IMR-90 (cell line): ENCODE results near the gene MLLT1. TPM values are rescaled to one million over a fixed set of nuclear protein-coding genes. Genes with fewer than 3 reads are reported as not detected.

Experiments used
- ATAC-seq: fragments of 200-7000 bp; cut with Tn5 transposase; 2 replicates; pipeline ENCODE4 v1.9.1; 2020; ENCODE audit warnings: low read depth, mild to moderate bottlenecking, moderate library complexity
- BruUV-seq: library from RNA; stranded (reverse); fragments of 400-500 nt; replicated peaks from 2 replicates; lab custom pipeline; 2021; lab: Mats Ljungman, UMichigan
- CTCF ChIA-PET: fragments of 300-600 bp; formaldehyde crosslinking; extraction: SDS; loops from one replicate; lab custom pipeline; 2021; ENCODE audit warnings: antibody characterized with exemption; lab: Yijun Ruan, JAX
- POLR2A ChIA-PET: fragments of 300-600 bp; sonication (Branson Sonifier 250); formaldehyde crosslinking; loops from one replicate; lab custom pipeline; 2022; ENCODE audit warnings: antibody characterized with exemption; ENCODE audit not compliant: unreplicated experiment; lab: Charles Lee
- DNase-seq: peaks from one replicate; pipeline ENCODE4 v3.0.0; 2013
- H2AFZ ChIP-seq: replicated peaks from 2 replicates; pipeline ENCODE3; 2013; ENCODE audit warnings: low read length, mild to moderate bottlenecking; ENCODE audit not compliant: poor library complexity
- H2AK5ac ChIP-seq: 2 replicates; pipeline ENCODE4 v1.6.1; 2013; ENCODE audit warnings: low read depth, low read length, inconsistent platforms
- H2AK9ac ChIP-seq: replicated peaks from 2 replicates; pipeline ENCODE3; 2013; ENCODE audit warnings: mild to moderate bottlenecking, low read depth, low read length, moderate library complexity; ENCODE audit not compliant: poor library complexity
- H2BK120ac ChIP-seq: 2 replicates; pipeline ENCODE4 v1.6.1; 2013; ENCODE audit warnings: low read depth, low read length, inconsistent platforms
- H2BK15ac ChIP-seq: 3 replicates; pipeline ENCODE4 v1.6.1; 2013; ENCODE audit warnings: low read depth, low read length, inconsistent platforms
- H2BK20ac ChIP-seq: 2 replicates; pipeline ENCODE4 v1.6.1; 2013; ENCODE audit warnings: low read depth, mild to moderate bottlenecking, inconsistent platforms, low read length, moderate library complexity
- H2BK5ac ChIP-seq: 2 replicates; pipeline ENCODE4 v1.6.1; 2013; ENCODE audit warnings: mild to moderate bottlenecking, low read depth, low read length, inconsistent platforms; ENCODE audit not compliant: poor library complexity, severe bottlenecking
- H3K14ac ChIP-seq: replicated peaks from 2 replicates; pipeline ENCODE4 v1.6.1; 2013; ENCODE audit warnings: low read depth, low read length, inconsistent platforms
- H3K18ac ChIP-seq: 2 replicates; pipeline ENCODE4 v1.6.1; 2013; ENCODE audit warnings: low read depth, low read length, control low read depth
- H3K23ac ChIP-seq: 2 replicates; pipeline ENCODE4 v1.6.1; 2013; ENCODE audit warnings: low read depth, low read length, inconsistent platforms
- H3K27ac ChIP-seq: 2 replicates; pipeline ENCODE4 v1.5.1; 2013; ENCODE audit warnings: mild to moderate bottlenecking, control low read depth, low read length; ENCODE audit not compliant: insufficient read depth
- H3K27me3 ChIP-seq: 2 replicates; pipeline ENCODE4 v1.6.1; 2013; ENCODE audit warnings: low read length; ENCODE audit not compliant: control insufficient read depth, insufficient read depth
- H3K36me3 ChIP-seq: 2 replicates; pipeline ENCODE4 v1.6.1; 2013; ENCODE audit warnings: low read length, mixed read lengths; ENCODE audit not compliant: control insufficient read depth, insufficient read depth
- H3K4ac ChIP-seq: 2 replicates; pipeline ENCODE4 v1.6.1; 2013; ENCODE audit warnings: low read depth, low read length, inconsistent platforms
- H3K4me1 ChIP-seq: 2 replicates; pipeline ENCODE4 v1.6.1; 2013; ENCODE audit warnings: low read length, mixed read lengths; ENCODE audit not compliant: control insufficient read depth, insufficient read depth
- H3K4me2 ChIP-seq: 2 replicates; pipeline ENCODE4 v1.6.1; 2013; ENCODE audit warnings: low read depth, mild to moderate bottlenecking, control low read depth, low read length, moderate library complexity
- H3K4me3 ChIP-seq: 2 replicates; pipeline ENCODE4 v1.5.1; 2013; ENCODE audit warnings: low read depth, mild to moderate bottlenecking, control low read depth, low read length, moderate library complexity; ENCODE audit not compliant: insufficient read depth
- H3K56ac ChIP-seq: 2 replicates; pipeline ENCODE4 v1.6.1; 2013; ENCODE audit warnings: low read length, inconsistent platforms; ENCODE audit not compliant: insufficient read depth; ENCODE audit errors: extremely low read depth
- H3K79me1 ChIP-seq, 2 experiments: 2 replicates each; pipeline ENCODE4 v1.6.1; 2013; ENCODE audit warnings: low read length in 2 of 2, inconsistent platforms in 1 of 2, low read depth in 1 of 2
- H3K9ac ChIP-seq: 2 replicates; pipeline ENCODE4 v1.6.1; 2013; ENCODE audit warnings: low read depth, low read length, control low read depth
- H3K9me1 ChIP-seq: 2 replicates; pipeline ENCODE4 v1.6.1; 2013; ENCODE audit warnings: low read length, inconsistent platforms; ENCODE audit not compliant: insufficient read depth
- H3K9me3 ChIP-seq: 2 replicates; pipeline ENCODE4 v1.6.1; 2013; ENCODE audit warnings: low read length; ENCODE audit not compliant: control insufficient read depth, insufficient read depth
- H4K20me1 ChIP-seq: 2 replicates; pipeline ENCODE4 v1.6.1; 2013; ENCODE audit warnings: low read length, inconsistent platforms; ENCODE audit not compliant: insufficient read depth
- H4K5ac ChIP-seq: 2 replicates; pipeline ENCODE4 v1.6.1; 2013; ENCODE audit warnings: mild to moderate bottlenecking, low read depth, low read length, control low read depth
- H4K8ac ChIP-seq, 2 experiments: 2 replicates each; pipeline ENCODE4 v1.6.1; 2013; ENCODE audit warnings: low read depth in 2 of 2, low read length in 2 of 2, control low read depth in 1 of 2, inconsistent platforms in 1 of 2
- H4K91ac ChIP-seq: 2 replicates; pipeline ENCODE4 v1.6.1; 2013; ENCODE audit warnings: low read depth, low read length, inconsistent platforms; ENCODE audit not compliant: insufficient read depth
- BHLHE40 ChIP-seq: fragments of 150-350 bp; IDR thresholded peaks from 2 replicates; pipeline ENCODE4 v1.6.1; 2016; ENCODE audit warnings: mild to moderate bottlenecking, low read depth, low read length
- CEBPB ChIP-seq: IDR thresholded peaks from 2 replicates; pipeline ENCODE4 v1.6.1; 2012; ENCODE audit warnings: low read depth, low read length, improper control_type of control experiment
- CHD1 ChIP-seq: IDR thresholded peaks from 2 replicates; pipeline ENCODE4 v1.6.1; 2012; ENCODE audit warnings: low read depth, low read length, improper control_type of control experiment
- CTCF ChIP-seq: conservative IDR thresholded peaks from 2 replicates; pipeline ENCODE4 v1.5.1; 2012; ENCODE audit warnings: mild to moderate bottlenecking, low read depth, low read length, improper control_type of control experiment
- ELK1 ChIP-seq: fragments of 150-350 bp; IDR thresholded peaks from 2 replicates; pipeline ENCODE4 v1.6.1; 2016; ENCODE audit warnings: low read depth, mild to moderate bottlenecking, low read length, moderate library complexity, borderline replicate concordance
- FOS ChIP-seq: fragments of 150-350 bp; IDR thresholded peaks from 2 replicates; pipeline ENCODE4 v1.6.1; 2016; ENCODE audit warnings: low read depth, low read length
- MAFK ChIP-seq: IDR thresholded peaks from 2 replicates; pipeline ENCODE4 v1.6.1; 2012; ENCODE audit warnings: low read depth, low read length, improper control_type of control experiment
- MAZ ChIP-seq: IDR thresholded peaks from 2 replicates; pipeline ENCODE4 v1.6.1; 2012; ENCODE audit warnings: low read depth, mild to moderate bottlenecking, low read length, improper control_type of control experiment, moderate library complexity, borderline replicate concordance
- MXI1 ChIP-seq: IDR thresholded peaks from 2 replicates; pipeline ENCODE4 v1.6.1; 2012; ENCODE audit warnings: low read depth, mild to moderate bottlenecking, low read length, moderate library complexity, borderline replicate concordance
- NFE2L2 ChIP-seq: fragments of 150-350 bp; IDR thresholded peaks from 2 replicates; pipeline ENCODE4 v1.6.1; 2016; ENCODE audit warnings: low read depth, mild to moderate bottlenecking, low read length
- POLR2A ChIP-seq: IDR thresholded peaks from 2 replicates; pipeline ENCODE4 v1.6.1; 2012; ENCODE audit warnings: mild to moderate bottlenecking, low read depth, low read length
- RAD21 ChIP-seq: IDR thresholded peaks from 2 replicates; pipeline ENCODE4 v1.6.1; 2012; ENCODE audit warnings: low read length, improper control_type of control experiment
- RCOR1 ChIP-seq: IDR thresholded peaks from 2 replicates; pipeline ENCODE4 v1.6.1; 2012; ENCODE audit warnings: mild to moderate bottlenecking, low read length, improper control_type of control experiment; ENCODE audit not compliant: insufficient replicate concordance
- RFX5 ChIP-seq: IDR thresholded peaks from 2 replicates; pipeline ENCODE4 v1.8.0; 2012; ENCODE audit warnings: low read depth, mild to moderate bottlenecking, low read length, moderate library complexity
- SMC3 ChIP-seq: fragments of 150-350 bp; IDR thresholded peaks from 2 replicates; pipeline ENCODE4 v1.6.1; 2016; ENCODE audit warnings: low read depth, mild to moderate bottlenecking, antibody characterized with exemption, low read length, moderate library complexity
- WGBS, 2 experiments: methylation state at CpG; one replicate each; pipeline versions ENCODE4 v1.1.5 to v1.1.7; 2013; ENCODE audit warnings: missing lambda C conversion rate in 2 of 2; ENCODE audit not compliant: insufficient read length in 1 of 2; ENCODE audit errors: extremely low coverage in 2 of 2; 5-methylcytosine and 5-hydroxymethylcytosine counted together
- dilution Hi-C: fragments of 300-500 bp; cut with HindIII; formaldehyde crosslinking; loops from one replicate; pipeline ENCODE4 v1.14.3; 2018; ENCODE audit warnings: low sequenced_read_pairs; ENCODE audit not compliant: unreplicated experiment
- in situ Hi-C: fragments of 300-500 bp; cut with MboI; formaldehyde crosslinking; loops from 3 replicates; pipeline ENCODE4 v1.14.3; 2019; ENCODE audit warnings: low sequenced_read_pairs, inconsistent platforms, mixed read lengths
- intact Hi-C: fragments of 100-400 bp; cut with micrococcal nuclease; formaldehyde crosslinking; loops from 2 replicates; pipeline ENCODE4 v1.10.0; 2022
- polyA plus RNA-seq, 3 experiments: library from polyadenylated mRNA; depleted of rRNA; stranded (reverse); fragments of >200 nt; gene quantifications; 2 replicates each; pipeline ENCODE4 v1.2.3, GENCODE V29; 2012; ENCODE audit warnings: low replicate concordance in 1 of 3
- total RNA-seq: library from RNA; depleted of rRNA; stranded (reverse); fragments of >200 nt; gene quantifications from 2 replicates; pipeline ENCODE4 v1.2.3, GENCODE V29; 2012

The MLLT1 gene
- total and polyA plus RNA-seq, 2 of the 4 experiments (the other 2 are of a cell fraction), result 1.3 to 30.6 TPM

GRCh38 chr19:6313398-6313969 is 33.7 kb upstream of the MLLT1 start:
- Histone ChIP-seq H4K5ac (no peak overlapping the region), H3K18ac (no peak overlapping the region), H2BK120ac (no peak overlapping the region), H3K56ac (no peak overlapping the region), H4K20me1 (no peaks in the 10 kb centered on the region), H4K8ac (no peak overlapping the region), H2AK9ac (no peak overlapping the region), H3K27me3 (peaks cover 6% of the 10 kb centered on the region; the same call in 1 of the 2 replicates), H2BK15ac (no peak overlapping the region), H2AFZ (no peak overlapping the region), H2BK5ac (no peak overlapping the region), H3K4ac (no peak overlapping the region), H4K91ac (no peak overlapping the region), H3K27ac (no peak overlapping the region), H3K23ac (no peak overlapping the region), H3K79me1 (no peaks in the 10 kb centered on the region), H2BK20ac (no peak overlapping the region), H3K4me2 (no peak overlapping the region), H3K9me1 (no peaks in the 10 kb centered on the region), H3K9me3 (no peaks in the 10 kb centered on the region), H3K36me3 (no peaks in the 10 kb centered on the region), H3K14ac (no peak overlapping the region), H3K4me1 (no peaks in the 10 kb centered on the region), H2AK5ac (no peak overlapping the region), H3K4me3 (no peak overlapping the region), H3K9ac (no peak overlapping the region)
- DNase-seq (no peak), ATAC-seq (no peak)
- WGBS, 2 experiments, result no CpG with 5 or more reads among the region's 5 CpGs
- TF ChIP-seq SMC3 (no peak), MAFK (no peak), RFX5 (no peak), MAZ (no peak), RAD21 (no peak), POLR2A (no peak), CEBPB (no peak), BHLHE40 (no peak), CHD1 (no peak), RCOR1 (no peak), CTCF (no peak), MXI1 (no peak), ELK1 (no peak), FOS (no peak), NFE2L2 (no peak)
- no TSS peak for BruUV-seq
- ChIA-PET CTCF (interaction anchor here (0.7 kb wide), 1 partner anchor 15 kb away, joined by 6 read pairs; no protein-coding TSS in a partner anchor), POLR2A (no interaction called here)
- dilution Hi-C loops, result no loop called here
- in situ Hi-C loops, result no loop called here
- intact Hi-C loops, result no loop called here
